Liver (tissue), 9 donors: ENCODE data around the gene ZCCHC17. TPM values are rescaled to one million over a fixed set of nuclear protein-coding genes. Genes with fewer than 3 reads are reported as not detected.

Source experiments
- DNase-seq: peaks from one replicate; pipeline ENCODE4 v3.0.0-alpha.2; 2017; ENCODE audit warnings: low spot score
- H3K27ac ChIP-seq, 2 donors: one replicate each; pipeline ENCODE4 v1.7.0; 2013; ENCODE audit warnings: inconsistent platforms in 2 of 2, low read length in 2 of 2, control low read depth in 1 of 2, low read depth in 1 of 2, mild to moderate bottlenecking in 1 of 2
- H3K27me3 ChIP-seq, 4 donors: one replicate each; pipeline versions ENCODE4 v1.6.1 to v1.7.0; 2013; ENCODE audit warnings: low read length in 3 of 4, inconsistent platforms in 1 of 4, mild to moderate bottlenecking in 1 of 4, moderate library complexity in 1 of 4; ENCODE audit not compliant: control insufficient read depth in 4 of 4, insufficient read depth in 4 of 4
- H3K36me3 ChIP-seq, 4 donors: one replicate each; pipeline versions ENCODE4 v1.6.1 to v1.7.0; 2013; ENCODE audit warnings: low read length in 3 of 4, mild to moderate bottlenecking in 3 of 4, low read depth in 1 of 4, moderate library complexity in 1 of 4; ENCODE audit not compliant: control insufficient read depth in 4 of 4, insufficient read depth in 3 of 4
- H3K4me1 ChIP-seq, 4 donors: one replicate each; pipeline versions ENCODE4 v1.6.1 to v1.7.0; 2013; ENCODE audit warnings: low read length in 3 of 4, mild to moderate bottlenecking in 3 of 4, moderate library complexity in 1 of 4; ENCODE audit not compliant: control insufficient read depth in 4 of 4, insufficient read depth in 4 of 4
- H3K4me3 ChIP-seq, 3 donors: one replicate each; pipeline versions ENCODE4 v1.6.1 to v1.7.0; 2013; ENCODE audit warnings: low read length in 3 of 3, control low read depth in 1 of 3, low read depth in 1 of 3, mild to moderate bottlenecking in 1 of 3
- H3K9ac ChIP-seq, 2 donors: one replicate each; pipeline ENCODE4 v1.7.0; 2013; ENCODE audit warnings: low read length in 2 of 2, mild to moderate bottlenecking in 2 of 2, moderate library complexity in 2 of 2, control low read depth in 1 of 2, low read depth in 1 of 2
- H3K9me3 ChIP-seq, 4 donors: one replicate each; pipeline versions ENCODE4 v1.6.1 to v1.7.0; 2013; ENCODE audit warnings: low read length in 3 of 4; ENCODE audit not compliant: control insufficient read depth in 4 of 4
- ATF3 ChIP-seq: IDR thresholded peaks from 2 replicates; pipeline ENCODE4 v1.6.1; 2016; ENCODE audit warnings: antibody characterized with exemption
- EGR1 ChIP-seq, 2 donors: IDR thresholded peaks; 2 replicates each; pipeline ENCODE4 v1.6.1; 2016 to 2018; ENCODE audit warnings: antibody characterized with exemption in 2 of 2, low read depth in 2 of 2
- FOXA1 ChIP-seq: IDR thresholded peaks from 2 replicates; pipeline ENCODE4 v1.6.1; 2016; ENCODE audit warnings: antibody characterized with exemption
- FOXA2 ChIP-seq: IDR thresholded peaks from 2 replicates; pipeline ENCODE4 v1.6.1; 2016; ENCODE audit warnings: antibody characterized with exemption
- GABPA ChIP-seq, 2 donors: IDR thresholded peaks in 1 of 2; conservative IDR thresholded peaks in 1 of 2; 2 replicates each; pipeline ENCODE4 v1.6.1; 2016; ENCODE audit warnings: antibody characterized with exemption in 2 of 2, mild to moderate bottlenecking in 1 of 2, moderate library complexity in 1 of 2
- HNF4A ChIP-seq, 2 donors: conservative IDR thresholded peaks; 2 replicates each; pipeline ENCODE4 v1.6.1; 2016; ENCODE audit warnings: antibody characterized with exemption in 2 of 2, mild to moderate bottlenecking in 2 of 2
- HNF4G ChIP-seq: IDR thresholded peaks from 2 replicates; pipeline ENCODE4 v1.6.1; 2016; ENCODE audit warnings: antibody characterized with exemption
- JUND ChIP-seq, 2 donors: IDR thresholded peaks; 2 replicates each; pipeline ENCODE4 v1.6.1; 2016; ENCODE audit warnings: antibody characterized with exemption in 2 of 2
- MAX ChIP-seq: IDR thresholded peaks from 2 replicates; pipeline ENCODE4 v1.6.1; 2016; ENCODE audit warnings: antibody characterized with exemption
- NR2F2 ChIP-seq: IDR thresholded peaks from 2 replicates; pipeline ENCODE4 v1.6.1; 2016; ENCODE audit warnings: antibody characterized with exemption
- RAD21 ChIP-seq, 2 donors: IDR thresholded peaks; 2 replicates each; pipeline ENCODE4 v1.6.1; 2016; ENCODE audit warnings: antibody characterized with exemption in 2 of 2, mild to moderate bottlenecking in 2 of 2
- RXRA ChIP-seq, 2 donors: IDR thresholded peaks; 2 replicates each; pipeline ENCODE4 v1.6.1; 2017 to 2018; ENCODE audit warnings: antibody characterized with exemption in 2 of 2, mild to moderate bottlenecking in 1 of 2
- SP1 ChIP-seq: IDR thresholded peaks from 2 replicates; pipeline ENCODE4 v1.6.1; 2018; ENCODE audit warnings: antibody characterized with exemption, mild to moderate bottlenecking
- TAF1 ChIP-seq: conservative IDR thresholded peaks from 2 replicates; pipeline ENCODE4 v1.6.1; 2016; ENCODE audit warnings: antibody characterized with exemption, mild to moderate bottlenecking
- YY1 ChIP-seq: IDR thresholded peaks from 2 replicates; pipeline ENCODE4 v1.6.1; 2016; ENCODE audit warnings: antibody characterized with exemption, mild to moderate bottlenecking
- WGBS: extraction: QIAGEN DNeasy Blood & Tissue Kit; methylation state at CpG from one replicate; pipeline ENCODE4 v1.1.7; 2013; 5-methylcytosine and 5-hydroxymethylcytosine counted together
- polyA plus RNA-seq, 2 donors: library from polyadenylated mRNA; stranded (reverse) in 1 of 2; unstranded in 1 of 2; fragments of 200-250 nt in 1 of 2; fragments of >200 nt in 1 of 2; fragmentation: Nextera tagmentation in 1 of 2; extraction: Ambion mirVana in 1 of 2; gene quantifications; one replicate each; pipeline versions ENCODE4 v1.2.1 to v1.2.3, GENCODE V29; 2013 to 2015
- total RNA-seq, 2 donors: library from RNA; depleted of rRNA; stranded (reverse); fragments of >200 nt; gene quantifications; one replicate each; pipeline ENCODE4 v1.2.3, GENCODE V29; 2014
- TF ChIP-seq, protein P1 (sequence below): IDR thresholded peaks from 2 replicates; pipeline ENCODE4 v1.6.1; 2016; ENCODE audit warnings: antibody characterized with exemption
- TF ChIP-seq, protein P2 (sequence below): fragments of 150-350 bp; IDR thresholded peaks from 2 replicates; pipeline ENCODE4 v1.5.1; 2017; ENCODE audit warnings: improper control_type of control experiment, low read depth, low read length; ENCODE audit not compliant: missing input control
- TF ChIP-seq, protein P3 (sequence below): IDR thresholded peaks from 2 replicates; pipeline ENCODE4 v1.6.1; 2016; ENCODE audit warnings: antibody characterized with exemption, mild to moderate bottlenecking
- donor health status: healthy.
- donor health status: healthy.
- donor health status: healthy.
- donor health status: healthy.
- donor health status: healthy.

Gene ZCCHC17
- total and polyA plus RNA-seq, 4 donors = 7.4 to 15.1 (median 9.2) TPM

DNA sequence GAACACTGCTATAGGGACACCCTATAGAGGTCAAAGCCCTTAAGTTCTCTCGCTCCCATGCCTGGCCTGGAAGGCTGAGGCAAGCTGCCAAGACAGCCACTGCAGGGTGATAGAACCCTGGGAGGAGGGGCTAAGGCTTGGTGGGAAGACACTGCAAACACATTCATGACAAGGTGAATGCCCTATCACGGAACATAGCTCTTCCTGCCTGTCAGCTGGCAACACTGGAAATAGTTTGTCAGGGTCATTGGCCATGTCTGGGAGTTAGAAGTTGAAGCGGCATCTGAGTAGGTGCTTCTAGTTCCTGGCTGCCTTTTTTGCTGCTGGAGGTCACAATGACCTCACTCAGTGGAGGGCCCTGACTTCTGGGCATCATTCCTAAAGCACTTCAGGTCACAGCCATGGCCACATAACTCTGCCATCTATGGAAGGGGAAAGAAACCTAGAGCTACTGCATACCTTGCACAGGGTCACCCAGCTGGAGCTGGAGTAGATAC, 71.8 kb downstream of the ZCCHC17 start:
- Histone ChIP-seq H3K4me3 (no peak overlapping the region), H3K4me1 (peaks cover 12 to 30% (median 26%) of the 10 kb centered on the region in 4 donors), H3K36me3 (peaks cover 0 to 6% (median 0%) of the 10 kb centered on the region in 4 donors), H3K9ac (no peak overlapping the region), H3K9me3 (no peaks in the 10 kb centered on the region), H3K27me3 (no peaks in the 10 kb centered on the region), H3K27ac (no peak overlapping the region)
- TF ChIP-seq SP1 (peak; percentile 72), JUND (IDR thresholded peaks at IDR 0.05) (peak in 1 of 2 donors; percentile 78), NR2F2 (peak; percentile 78), RXRA (IDR thresholded peaks at IDR 0.05) (peak; percentile 89), FOXA1 (no peak), MAX (no peak)
- TF ChIP-seq, protein P1, sequence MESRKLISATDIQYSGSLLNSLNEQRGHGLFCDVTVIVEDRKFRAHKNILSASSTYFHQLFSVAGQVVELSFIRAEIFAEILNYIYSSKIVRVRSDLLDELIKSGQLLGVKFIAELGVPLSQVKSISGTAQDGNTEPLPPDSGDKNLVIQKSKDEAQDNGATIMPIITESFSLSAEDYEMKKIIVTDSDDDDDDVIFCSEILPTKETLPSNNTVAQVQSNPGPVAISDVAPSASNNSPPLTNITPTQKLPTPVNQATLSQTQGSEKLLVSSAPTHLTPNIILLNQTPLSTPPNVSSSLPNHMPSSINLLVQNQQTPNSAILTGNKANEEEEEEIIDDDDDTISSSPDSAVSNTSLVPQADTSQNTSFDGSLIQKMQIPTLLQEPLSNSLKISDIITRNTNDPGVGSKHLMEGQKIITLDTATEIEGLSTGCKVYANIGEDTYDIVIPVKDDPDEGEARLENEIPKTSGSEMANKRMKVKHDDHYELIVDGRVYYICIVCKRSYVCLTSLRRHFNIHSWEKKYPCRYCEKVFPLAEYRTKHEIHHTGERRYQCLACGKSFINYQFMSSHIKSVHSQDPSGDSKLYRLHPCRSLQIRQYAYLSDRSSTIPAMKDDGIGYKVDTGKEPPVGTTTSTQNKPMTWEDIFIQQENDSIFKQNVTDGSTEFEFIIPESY = no peak
- WGBS = 31% methylated on average over 3 of the region's 3 CpGs
- peak; percentile 71 for DNase-seq

GRCh38 chr1:31370021-31370420, 73.2 kb downstream of the ZCCHC17 start:
- WGBS = 75% methylated on average over 2 of the region's 2 CpGs
- H3K27ac ChIP-seq = no peak overlapping the region
- H3K9ac ChIP-seq = no peak overlapping the region

More at GRCh38 chr1:31370021-31370420, 73.2 kb downstream of the ZCCHC17 start:
- Histone ChIP-seq H3K36me3 (no peaks in the 10 kb centered on the region), H3K4me1 (peaks cover 12 to 30% (median 26%) of the 10 kb centered on the region in 4 donors), H3K4me3 (no peak overlapping the region), H3K27me3 (no peaks in the 10 kb centered on the region), H3K9me3 (no peaks in the 10 kb centered on the region)
- TF ChIP-seq FOXA2 (no peak), ATF3 (no peak), HNF4A (conservative IDR thresholded peaks at IDR 0.05) (no peak), TAF1 (no peak), GABPA (IDR thresholded peaks at IDR 0.05 in 1 of 2, conservative IDR thresholded peaks at IDR 0.05 in 1 of 2) (no peak), RXRA (IDR thresholded peaks at IDR 0.05) (no peak), YY1 (no peak), EGR1 (IDR thresholded peaks at IDR 0.05; ENCODE audit: low read depth in 2 of 2) (no peak), NR2F2 (no peak), JUND (IDR thresholded peaks at IDR 0.05) (no peak), RAD21 (IDR thresholded peaks at IDR 0.05) (no peak), SP1 (no peak), FOXA1 (no peak), MAX (no peak), HNF4G (no peak)
- TF ChIP-seq, protein P1 = no peak
- TF ChIP-seq, protein P2, sequence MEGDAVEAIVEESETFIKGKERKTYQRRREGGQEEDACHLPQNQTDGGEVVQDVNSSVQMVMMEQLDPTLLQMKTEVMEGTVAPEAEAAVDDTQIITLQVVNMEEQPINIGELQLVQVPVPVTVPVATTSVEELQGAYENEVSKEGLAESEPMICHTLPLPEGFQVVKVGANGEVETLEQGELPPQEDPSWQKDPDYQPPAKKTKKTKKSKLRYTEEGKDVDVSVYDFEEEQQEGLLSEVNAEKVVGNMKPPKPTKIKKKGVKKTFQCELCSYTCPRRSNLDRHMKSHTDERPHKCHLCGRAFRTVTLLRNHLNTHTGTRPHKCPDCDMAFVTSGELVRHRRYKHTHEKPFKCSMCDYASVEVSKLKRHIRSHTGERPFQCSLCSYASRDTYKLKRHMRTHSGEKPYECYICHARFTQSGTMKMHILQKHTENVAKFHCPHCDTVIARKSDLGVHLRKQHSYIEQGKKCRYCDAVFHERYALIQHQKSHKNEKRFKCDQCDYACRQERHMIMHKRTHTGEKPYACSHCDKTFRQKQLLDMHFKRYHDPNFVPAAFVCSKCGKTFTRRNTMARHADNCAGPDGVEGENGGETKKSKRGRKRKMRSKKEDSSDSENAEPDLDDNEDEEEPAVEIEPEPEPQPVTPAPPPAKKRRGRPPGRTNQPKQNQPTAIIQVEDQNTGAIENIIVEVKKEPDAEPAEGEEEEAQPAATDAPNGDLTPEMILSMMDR = no peak
- TF ChIP-seq, protein P3, sequence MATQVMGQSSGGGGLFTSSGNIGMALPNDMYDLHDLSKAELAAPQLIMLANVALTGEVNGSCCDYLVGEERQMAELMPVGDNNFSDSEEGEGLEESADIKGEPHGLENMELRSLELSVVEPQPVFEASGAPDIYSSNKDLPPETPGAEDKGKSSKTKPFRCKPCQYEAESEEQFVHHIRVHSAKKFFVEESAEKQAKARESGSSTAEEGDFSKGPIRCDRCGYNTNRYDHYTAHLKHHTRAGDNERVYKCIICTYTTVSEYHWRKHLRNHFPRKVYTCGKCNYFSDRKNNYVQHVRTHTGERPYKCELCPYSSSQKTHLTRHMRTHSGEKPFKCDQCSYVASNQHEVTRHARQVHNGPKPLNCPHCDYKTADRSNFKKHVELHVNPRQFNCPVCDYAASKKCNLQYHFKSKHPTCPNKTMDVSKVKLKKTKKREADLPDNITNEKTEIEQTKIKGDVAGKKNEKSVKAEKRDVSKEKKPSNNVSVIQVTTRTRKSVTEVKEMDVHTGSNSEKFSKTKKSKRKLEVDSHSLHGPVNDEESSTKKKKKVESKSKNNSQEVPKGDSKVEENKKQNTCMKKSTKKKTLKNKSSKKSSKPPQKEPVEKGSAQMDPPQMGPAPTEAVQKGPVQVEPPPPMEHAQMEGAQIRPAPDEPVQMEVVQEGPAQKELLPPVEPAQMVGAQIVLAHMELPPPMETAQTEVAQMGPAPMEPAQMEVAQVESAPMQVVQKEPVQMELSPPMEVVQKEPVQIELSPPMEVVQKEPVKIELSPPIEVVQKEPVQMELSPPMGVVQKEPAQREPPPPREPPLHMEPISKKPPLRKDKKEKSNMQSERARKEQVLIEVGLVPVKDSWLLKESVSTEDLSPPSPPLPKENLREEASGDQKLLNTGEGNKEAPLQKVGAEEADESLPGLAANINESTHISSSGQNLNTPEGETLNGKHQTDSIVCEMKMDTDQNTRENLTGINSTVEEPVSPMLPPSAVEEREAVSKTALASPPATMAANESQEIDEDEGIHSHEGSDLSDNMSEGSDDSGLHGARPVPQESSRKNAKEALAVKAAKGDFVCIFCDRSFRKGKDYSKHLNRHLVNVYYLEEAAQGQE = no peak
- no peak for DNase-seq
